ENCODE measurements around the gene EXOC6B.

GRCh38 chr2:72803626-72804320 is 22.1 kb downstream of the EXOC6B start:
- TF ChIP-seq, protein P1, sequence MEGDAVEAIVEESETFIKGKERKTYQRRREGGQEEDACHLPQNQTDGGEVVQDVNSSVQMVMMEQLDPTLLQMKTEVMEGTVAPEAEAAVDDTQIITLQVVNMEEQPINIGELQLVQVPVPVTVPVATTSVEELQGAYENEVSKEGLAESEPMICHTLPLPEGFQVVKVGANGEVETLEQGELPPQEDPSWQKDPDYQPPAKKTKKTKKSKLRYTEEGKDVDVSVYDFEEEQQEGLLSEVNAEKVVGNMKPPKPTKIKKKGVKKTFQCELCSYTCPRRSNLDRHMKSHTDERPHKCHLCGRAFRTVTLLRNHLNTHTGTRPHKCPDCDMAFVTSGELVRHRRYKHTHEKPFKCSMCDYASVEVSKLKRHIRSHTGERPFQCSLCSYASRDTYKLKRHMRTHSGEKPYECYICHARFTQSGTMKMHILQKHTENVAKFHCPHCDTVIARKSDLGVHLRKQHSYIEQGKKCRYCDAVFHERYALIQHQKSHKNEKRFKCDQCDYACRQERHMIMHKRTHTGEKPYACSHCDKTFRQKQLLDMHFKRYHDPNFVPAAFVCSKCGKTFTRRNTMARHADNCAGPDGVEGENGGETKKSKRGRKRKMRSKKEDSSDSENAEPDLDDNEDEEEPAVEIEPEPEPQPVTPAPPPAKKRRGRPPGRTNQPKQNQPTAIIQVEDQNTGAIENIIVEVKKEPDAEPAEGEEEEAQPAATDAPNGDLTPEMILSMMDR (IDR thresholded peaks at IDR 0.05): no peak
- TF ChIP-seq, protein P2, sequence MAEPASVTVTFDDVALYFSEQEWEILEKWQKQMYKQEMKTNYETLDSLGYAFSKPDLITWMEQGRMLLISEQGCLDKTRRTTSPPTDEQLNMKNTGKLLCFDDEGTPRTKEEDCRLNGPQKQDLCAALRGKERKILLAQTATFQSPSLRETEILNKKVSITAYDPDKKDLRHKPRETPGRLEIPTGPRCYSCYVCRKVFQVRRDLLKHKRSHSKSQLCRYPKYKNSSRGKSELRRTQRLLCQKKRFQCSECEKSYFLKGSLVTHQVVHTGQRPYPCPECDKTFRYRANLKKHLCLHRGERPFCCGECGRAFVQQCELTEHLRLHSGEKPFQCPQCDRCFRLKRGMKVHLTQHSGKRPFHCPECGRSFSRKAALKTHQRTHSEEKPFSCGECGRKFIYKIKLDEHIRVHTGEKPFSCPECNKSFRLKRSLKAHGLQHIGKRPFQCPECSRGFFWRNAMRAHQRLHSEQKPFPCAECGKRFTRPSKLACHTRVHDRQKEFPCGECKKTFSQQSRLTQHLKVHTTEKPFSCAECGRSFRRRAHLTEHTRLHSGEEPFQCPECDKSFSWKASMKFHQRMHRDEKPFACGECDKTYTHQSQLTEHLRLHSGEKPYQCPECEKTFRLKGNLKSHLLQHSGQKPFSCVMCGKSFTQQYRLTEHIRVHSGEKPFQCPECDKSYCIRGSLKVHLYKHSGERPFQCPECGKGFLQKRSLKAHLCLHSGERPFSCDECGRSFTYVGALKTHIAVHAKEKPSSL (CRISPR knock-in tag; conservative IDR thresholded peaks at IDR 0.05): no peak
